ENCODE results near the gene VANGL2. TPM values are rescaled to one million over a fixed set of nuclear protein-coding genes. Genes with fewer than 3 reads are reported as not detected.

Gene VANGL2
- total and polyA plus RNA-seq, 2 of the 4 experiments (the other 2 are of a cell fraction): 0.36 to 3.6 TPM

DNA sequence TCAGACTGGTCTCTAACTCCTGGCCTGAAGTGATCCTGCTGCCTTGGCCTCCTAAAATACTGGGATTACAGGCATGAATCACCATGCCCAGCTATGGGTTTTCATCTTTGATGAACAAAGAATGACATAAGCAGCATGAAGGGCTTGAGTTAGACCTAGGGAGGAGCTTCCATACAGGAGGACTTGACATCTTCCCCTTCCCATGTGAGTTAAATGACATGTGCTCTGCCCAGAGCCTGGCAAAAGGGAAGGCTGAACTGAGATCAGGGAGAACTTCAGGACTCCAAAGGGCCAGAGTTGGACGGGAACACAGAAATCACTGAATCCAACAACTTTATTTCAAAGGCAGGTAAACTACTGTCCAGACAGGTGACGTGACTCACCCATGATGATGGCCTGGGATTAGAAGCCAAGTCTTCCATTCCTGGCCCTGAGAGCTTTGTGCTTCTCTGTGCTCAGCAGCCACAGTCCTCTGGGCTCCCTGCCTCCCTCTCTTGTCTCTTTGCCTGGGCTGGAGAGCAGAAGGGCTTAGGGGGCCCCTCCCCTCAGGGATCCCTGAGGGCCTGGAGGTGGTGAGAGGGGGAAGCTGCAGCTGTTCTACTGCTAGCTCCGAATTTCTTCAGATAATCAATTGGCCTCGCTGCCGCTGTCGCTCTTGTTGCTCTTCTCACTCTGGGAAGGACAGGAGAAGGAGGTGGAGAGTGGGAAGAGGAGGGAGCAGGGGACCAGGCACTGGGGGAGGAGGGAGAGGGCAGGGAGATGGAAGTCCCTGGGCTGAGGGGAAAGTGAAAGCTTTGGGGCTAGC, 25.9 kb upstream of the VANGL2 start:
- no TSS peak for BruUV-seq (replicated peaks)
- no peak for DNase-seq
- in situ Hi-C loops (cut with MboI; ENCODE audit: low sequenced_read_pairs): loop anchor here (10.0 kb wide), 1 partner anchor 440 kb away; no protein-coding TSS in a partner anchor
- no peak for TF ChIP-seq RCOR1 (IDR thresholded peaks at IDR 0.05; ENCODE audit: insufficient replicate concordance, low read length)
- TF ChIP-seq, protein P1, sequence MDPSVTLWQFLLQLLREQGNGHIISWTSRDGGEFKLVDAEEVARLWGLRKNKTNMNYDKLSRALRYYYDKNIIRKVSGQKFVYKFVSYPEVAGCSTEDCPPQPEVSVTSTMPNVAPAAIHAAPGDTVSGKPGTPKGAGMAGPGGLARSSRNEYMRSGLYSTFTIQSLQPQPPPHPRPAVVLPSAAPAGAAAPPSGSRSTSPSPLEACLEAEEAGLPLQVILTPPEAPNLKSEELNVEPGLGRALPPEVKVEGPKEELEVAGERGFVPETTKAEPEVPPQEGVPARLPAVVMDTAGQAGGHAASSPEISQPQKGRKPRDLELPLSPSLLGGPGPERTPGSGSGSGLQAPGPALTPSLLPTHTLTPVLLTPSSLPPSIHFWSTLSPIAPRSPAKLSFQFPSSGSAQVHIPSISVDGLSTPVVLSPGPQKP (IDR thresholded peaks at IDR 0.05; ENCODE audit: borderline replicate concordance, low read depth, low read length): no peak
- no peak for TF ChIP-seq SMC3 (IDR thresholded peaks at IDR 0.05; ENCODE audit: low read depth, low read length)
- no peak for TF ChIP-seq BHLHE40 (IDR thresholded peaks at IDR 0.05; ENCODE audit: low read depth, low read length)
- TF ChIP-seq RAD21 (IDR thresholded peaks at IDR 0.05; ENCODE audit: low read length): no peak
- no peak for TF ChIP-seq CHD1 (IDR thresholded peaks at IDR 0.05; ENCODE audit: low read depth, low read length)
- TF ChIP-seq, protein P2, sequence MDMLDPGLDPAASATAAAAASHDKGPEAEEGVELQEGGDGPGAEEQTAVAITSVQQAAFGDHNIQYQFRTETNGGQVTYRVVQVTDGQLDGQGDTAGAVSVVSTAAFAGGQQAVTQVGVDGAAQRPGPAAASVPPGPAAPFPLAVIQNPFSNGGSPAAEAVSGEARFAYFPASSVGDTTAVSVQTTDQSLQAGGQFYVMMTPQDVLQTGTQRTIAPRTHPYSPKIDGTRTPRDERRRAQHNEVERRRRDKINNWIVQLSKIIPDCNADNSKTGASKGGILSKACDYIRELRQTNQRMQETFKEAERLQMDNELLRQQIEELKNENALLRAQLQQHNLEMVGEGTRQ (IDR thresholded peaks at IDR 0.05; ENCODE audit: low read depth, low read length): no peak
- no peak for TF ChIP-seq POLR2A (IDR thresholded peaks at IDR 0.05; ENCODE audit: low read depth, low read length)
- no peak for TF ChIP-seq FOS (IDR thresholded peaks at IDR 0.05; ENCODE audit: low read depth, low read length)
- no peak for TF ChIP-seq RFX5 (IDR thresholded peaks at IDR 0.05; ENCODE audit: low read depth, low read length)
- TF ChIP-seq, protein P3, sequence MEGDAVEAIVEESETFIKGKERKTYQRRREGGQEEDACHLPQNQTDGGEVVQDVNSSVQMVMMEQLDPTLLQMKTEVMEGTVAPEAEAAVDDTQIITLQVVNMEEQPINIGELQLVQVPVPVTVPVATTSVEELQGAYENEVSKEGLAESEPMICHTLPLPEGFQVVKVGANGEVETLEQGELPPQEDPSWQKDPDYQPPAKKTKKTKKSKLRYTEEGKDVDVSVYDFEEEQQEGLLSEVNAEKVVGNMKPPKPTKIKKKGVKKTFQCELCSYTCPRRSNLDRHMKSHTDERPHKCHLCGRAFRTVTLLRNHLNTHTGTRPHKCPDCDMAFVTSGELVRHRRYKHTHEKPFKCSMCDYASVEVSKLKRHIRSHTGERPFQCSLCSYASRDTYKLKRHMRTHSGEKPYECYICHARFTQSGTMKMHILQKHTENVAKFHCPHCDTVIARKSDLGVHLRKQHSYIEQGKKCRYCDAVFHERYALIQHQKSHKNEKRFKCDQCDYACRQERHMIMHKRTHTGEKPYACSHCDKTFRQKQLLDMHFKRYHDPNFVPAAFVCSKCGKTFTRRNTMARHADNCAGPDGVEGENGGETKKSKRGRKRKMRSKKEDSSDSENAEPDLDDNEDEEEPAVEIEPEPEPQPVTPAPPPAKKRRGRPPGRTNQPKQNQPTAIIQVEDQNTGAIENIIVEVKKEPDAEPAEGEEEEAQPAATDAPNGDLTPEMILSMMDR (conservative IDR thresholded peaks at IDR 0.05; ENCODE audit: low read depth, low read length): no peak
- no peak for TF ChIP-seq MAZ (IDR thresholded peaks at IDR 0.05; ENCODE audit: borderline replicate concordance, low read depth, low read length)
- TF ChIP-seq MXI1 (IDR thresholded peaks at IDR 0.05; ENCODE audit: borderline replicate concordance, low read depth, low read length): no peak
- no peak for TF ChIP-seq CEBPB (IDR thresholded peaks at IDR 0.05; ENCODE audit: low read depth, low read length)
- TF ChIP-seq NFE2L2 (IDR thresholded peaks at IDR 0.05; ENCODE audit: low read depth, low read length): no peak

More for the DNA sequence above, 25.9 kb upstream of the VANGL2 start:
- H2AFZ ChIP-seq (replicated peaks; ENCODE audit: low read length, poor library complexity): peak overlapping the region; percentile 26
- H3K4me1 ChIP-seq (ENCODE audit: control insufficient read depth, insufficient read depth, low read length): no peaks in the 10 kb centered on the region
- H2BK5ac ChIP-seq (ENCODE audit: low read depth, low read length, poor library complexity, severe bottlenecking): no peak overlapping the region
- dilution Hi-C loops (cut with HindIII; ENCODE audit: low sequenced_read_pairs, unreplicated experiment) (no loop called here), intact Hi-C loops (cut with micrococcal nuclease) (loop anchor here (10.0 kb wide), 1 partner anchor 430 kb away; the partner anchor contains the start of gene IGSF9)
- H3K18ac ChIP-seq (ENCODE audit: low read depth, low read length): no peak overlapping the region
- peaks cover 11% of the 10 kb centered on the region; the same call in 1 of the 2 replicates for H3K27me3 ChIP-seq (ENCODE audit: control insufficient read depth, insufficient read depth, low read length)
- H3K27ac ChIP-seq (ENCODE audit: insufficient read depth, low read length): no peak overlapping the region
- H4K20me1 ChIP-seq (ENCODE audit: insufficient read depth, low read length): no peaks in the 10 kb centered on the region
- H3K36me3 ChIP-seq (ENCODE audit: control insufficient read depth, insufficient read depth, low read length): no peaks in the 10 kb centered on the region
- H3K4me3 ChIP-seq (ENCODE audit: insufficient read depth, low read depth, low read length): no peak overlapping the region
- H2AK9ac ChIP-seq (replicated peaks; ENCODE audit: low read depth, low read length, poor library complexity): no peak overlapping the region
- ChIA-PET POLR2A (ENCODE audit: unreplicated experiment) (no interaction called here), CTCF (no interaction called here)
- WGBS, 2 experiments (ENCODE audit: extremely low coverage in 2 of 2, insufficient read length in 1 of 2): 27% methylated on average over 6 of the region's 6 CpGs; no CpG with 5 or more reads in 1 of the 2 experiments
- no peak overlapping the region for H3K9ac ChIP-seq (ENCODE audit: low read depth, low read length)
- no peak overlapping the region for H3K4ac ChIP-seq (ENCODE audit: low read depth, low read length)
- no peaks in the 10 kb centered on the region for H3K79me1 ChIP-seq (ENCODE audit: low read depth in 1 of 2, low read length in 2 of 2)
- H2AK5ac ChIP-seq (ENCODE audit: low read depth, low read length): no peak overlapping the region
- no peaks in the 10 kb centered on the region for H3K9me3 ChIP-seq (ENCODE audit: control insufficient read depth, insufficient read depth, low read length)
- no peak overlapping the region for H4K5ac ChIP-seq (ENCODE audit: low read depth, low read length)
- H2BK20ac ChIP-seq (ENCODE audit: low read depth, low read length): no peak overlapping the region
- no peak overlapping the region for H3K14ac ChIP-seq (replicated peaks; ENCODE audit: low read depth, low read length)
- H3K23ac ChIP-seq (ENCODE audit: low read depth, low read length): no peak overlapping the region
- H3K56ac ChIP-seq (ENCODE audit: extremely low read depth, insufficient read depth, low read length): no peak overlapping the region
- no peak overlapping the region for H4K8ac ChIP-seq (ENCODE audit: low read depth in 2 of 2, low read length in 2 of 2)
- no peak for ATAC-seq (ENCODE audit: low read depth)
- no peak overlapping the region for H4K91ac ChIP-seq (ENCODE audit: insufficient read depth, low read depth, low read length)
- H2BK15ac ChIP-seq (ENCODE audit: low read depth, low read length): no peak overlapping the region
- H2BK120ac ChIP-seq (ENCODE audit: low read depth, low read length): no peak overlapping the region
- no peaks in the 10 kb centered on the region; the same call in 1 of the 2 replicates for H3K9me1 ChIP-seq (ENCODE audit: insufficient read depth, low read length)
- H3K4me2 ChIP-seq (ENCODE audit: low read depth, low read length): no peak overlapping the region; the same call in 1 of the 2 replicates

All from IMR-90 (cell line).